GM19035 (cell line): ENCODE results near the gene PHETA1.
A peak's percentile ranks its signal among the peaks of the same experiment; 100 is the strongest.

Experiments used
- ATAC-seq: cut with Tn5 transposase; IDR thresholded peaks from one replicate; pipeline ENCODE4 v1.9.1; 2021; ENCODE audit not compliant: unreplicated experiment

PHETA1 gene

GRCh38 chr12:111368788-111369495 lies at the start of gene PHETA1:
Gene PHETA1 (minus strand): TSS chr12:111369095. CDS start chr12:111363427, 5,668 bp downstream.
- peak; percentile 94 for ATAC-seq

- no peak for ATAC-seq
Measured at GRCh38 chr12:111418594-111418880, 49.6 kb upstream of the PHETA1 start.

GRCh38 chr12:111417784-111418593 lies 49.1 kb upstream of the PHETA1 start:
- ATAC-seq = no peak

GRCh38 chr12:111417290-111417689 lies 48.4 kb upstream of the PHETA1 start:
- ATAC-seq = no peak

GRCh38 chr12:111414711-111415252 lies 45.9 kb upstream of the PHETA1 start:
- ATAC-seq = no peak

- no peak for ATAC-seq
Measured at GRCh38 chr12:111413442-111414086, 44.7 kb upstream of the PHETA1 start.

GRCh38 chr12:111412830-111413441 lies 44.0 kb upstream of the PHETA1 start:
- no peak for ATAC-seq

- ATAC-seq = no peak
Measured at GRCh38 chr12:111412007-111412829, 43.3 kb upstream of the PHETA1 start.

GRCh38 chr12:111411185-111411764 lies 42.4 kb upstream of the PHETA1 start:
- no peak for ATAC-seq

- ATAC-seq = no peak
Measured at GRCh38 chr12:111410431-111411184, 41.7 kb upstream of the PHETA1 start.

- ATAC-seq = no peak
Measured at GRCh38 chr12:111409780-111410430, 41.0 kb upstream of the PHETA1 start.

- no peak for ATAC-seq
Measured at GRCh38 chr12:111409403-111409779, 40.5 kb upstream of the PHETA1 start.

- no peak for ATAC-seq
Measured at GRCh38 chr12:111408686-111409402, 39.9 kb upstream of the PHETA1 start.

GRCh38 chr12:111408116-111408440 lies 39.2 kb upstream of the PHETA1 start:
- no peak for ATAC-seq

- no peak for ATAC-seq
Measured at GRCh38 chr12:111407377-111408115, 38.7 kb upstream of the PHETA1 start.

GRCh38 chr12:111406474-111407376 lies 37.8 kb upstream of the PHETA1 start:
- no peak for ATAC-seq
